Memory B cell (primary cell): Measurements from ENCODE around the gene DCK.
"Not testable (repeated sequence)": the region's sequence is repeated elsewhere in the genome, so short reads cannot be mapped to it uniquely, and the experiment has no call there.

Source experiments
- ATAC-seq: fragments of 150-1000 bp; cut with Tn5 transposase; 2 replicates; pipeline ENCODE4 v1.10.0; 2021; ENCODE audit warnings: low read depth, mild to moderate bottlenecking, moderate library complexity
- DNase-seq, 2 donors: peaks; one replicate each; pipeline ENCODE4 v3.0.0; 2022; ENCODE audit warnings: low spot score in 2 of 2
- H3K27ac Mint-ChIP-seq: one replicate; pipeline ENCODE4 v1.8.0; 2022; ENCODE audit warnings: mild to moderate bottlenecking, moderate library complexity, mixed read lengths
- H3K27me3 Mint-ChIP-seq: one replicate; pipeline ENCODE4 v1.8.0; 2022; ENCODE audit warnings: mixed read lengths
- H3K36me3 Mint-ChIP-seq: one replicate; pipeline ENCODE4 v1.8.0; 2022; ENCODE audit warnings: mild to moderate bottlenecking, mixed read lengths
- H3K4me1 Mint-ChIP-seq: one replicate; pipeline ENCODE4 v1.8.0; 2022; ENCODE audit warnings: mixed read lengths
- H3K4me3 Mint-ChIP-seq: one replicate; pipeline ENCODE4 v1.8.0; 2022; ENCODE audit warnings: mild to moderate bottlenecking, moderate library complexity, mixed read lengths
- H3K9me3 Mint-ChIP-seq: one replicate; pipeline ENCODE4 v1.8.0; 2022; ENCODE audit warnings: mixed read lengths

The DCK gene

GRCh38 chr4:71009890-71010588 lies 16.6 kb downstream of the DCK start:
- H3K27me3 Mint-ChIP-seq = no peaks in the 10 kb centered on the region
- H3K36me3 Mint-ChIP-seq = peaks cover 20% of the 10 kb centered on the region
- DNase-seq = peak; percentile 22 to 48
- H3K9me3 Mint-ChIP-seq = no peaks in the 10 kb centered on the region
- H3K4me1 Mint-ChIP-seq = peaks cover 33% of the 10 kb centered on the region
- peak overlapping the region; percentile 80 for H3K27ac Mint-ChIP-seq
- ATAC-seq = peak; percentile 34
- peak overlapping the region; percentile 39 for H3K4me3 Mint-ChIP-seq

- no peak for ATAC-seq
- no peak for DNase-seq
- peaks cover 20% of the 10 kb centered on the region for H3K36me3 Mint-ChIP-seq
- H3K27me3 Mint-ChIP-seq = no peaks in the 10 kb centered on the region
- H3K4me3 Mint-ChIP-seq = no peak overlapping the region
- peaks cover 28% of the 10 kb centered on the region for H3K4me1 Mint-ChIP-seq
- H3K9me3 Mint-ChIP-seq = peaks cover 3% of the 10 kb centered on the region
- H3K27ac Mint-ChIP-seq = no peak overlapping the region
Measured at GRCh38 chr4:71011451-71011850, 18.0 kb downstream of the DCK start.

GRCh38 chr4:71017391-71017790 lies 23.9 kb downstream of the DCK start:
- DNase-seq, H3K4me1 Mint-ChIP-seq, H3K4me3 Mint-ChIP-seq, H3K9me3 Mint-ChIP-seq, ATAC-seq, H3K27ac Mint-ChIP-seq, H3K27me3 Mint-ChIP-seq: not testable (repeated sequence)
- peaks cover 15% of the 10 kb centered on the region for H3K36me3 Mint-ChIP-seq

GRCh38 chr4:71020611-71021010 lies 27.2 kb downstream of the DCK start:
- DNase-seq (no peak), ATAC-seq (no peak)
- no peak overlapping the region for H3K4me3 Mint-ChIP-seq
- no peaks in the 10 kb centered on the region for H3K27me3 Mint-ChIP-seq
- H3K27ac Mint-ChIP-seq = no peak overlapping the region
- peaks cover 13% of the 10 kb centered on the region for H3K36me3 Mint-ChIP-seq
- H3K4me1 Mint-ChIP-seq = peaks cover 2% of the 10 kb centered on the region
- H3K9me3 Mint-ChIP-seq = peaks cover 3% of the 10 kb centered on the region

- Mint-ChIP-seq H3K27me3 (no peaks in the 10 kb centered on the region), H3K4me3 (no peak overlapping the region), H3K9me3 (no peaks in the 10 kb centered on the region), H3K4me1 (peaks cover 5% of the 10 kb centered on the region), H3K36me3 (peaks cover 17% of the 10 kb centered on the region), H3K27ac (peak overlapping the region; percentile 20)
- no peak for DNase-seq
- no peak for ATAC-seq
Measured at GRCh38 chr4:71025654-71026053, 32.2 kb downstream of the DCK start.

- ATAC-seq (no peak), DNase-seq (no peak)
- Mint-ChIP-seq H3K27me3 (no peaks in the 10 kb centered on the region), H3K4me1 (peaks cover 5% of the 10 kb centered on the region), H3K27ac (no peak overlapping the region), H3K4me3 (no peak overlapping the region), H3K9me3 (no peaks in the 10 kb centered on the region), H3K36me3 (peaks cover 17% of the 10 kb centered on the region)
Measured at GRCh38 chr4:71026086-71026485, 32.6 kb downstream of the DCK start.

- H3K9me3 Mint-ChIP-seq = no peaks in the 10 kb centered on the region
- DNase-seq (no peak), ATAC-seq (no peak)
- no peaks in the 10 kb centered on the region for H3K27me3 Mint-ChIP-seq
- H3K4me3 Mint-ChIP-seq = no peak overlapping the region
- H3K36me3 Mint-ChIP-seq = peaks cover 24% of the 10 kb centered on the region
- H3K4me1 Mint-ChIP-seq = peaks cover 5% of the 10 kb centered on the region
- no peak overlapping the region for H3K27ac Mint-ChIP-seq
Measured at GRCh38 chr4:71027611-71028010, 34.2 kb downstream of the DCK start.

- DNase-seq (no peak), ATAC-seq (no peak)
- H3K9me3 Mint-ChIP-seq = no peaks in the 10 kb centered on the region
- H3K4me1 Mint-ChIP-seq = peaks cover 2% of the 10 kb centered on the region
- no peaks in the 10 kb centered on the region for H3K27me3 Mint-ChIP-seq
- peaks cover 27% of the 10 kb centered on the region for H3K36me3 Mint-ChIP-seq
- H3K27ac Mint-ChIP-seq = no peak overlapping the region
- H3K4me3 Mint-ChIP-seq = no peak overlapping the region
Measured at GRCh38 chr4:71029504-71029903, 36.1 kb downstream of the DCK start.

- not testable (repeated sequence) for H3K27me3 Mint-ChIP-seq, H3K4me1 Mint-ChIP-seq, H3K9me3 Mint-ChIP-seq, DNase-seq, ATAC-seq, H3K4me3 Mint-ChIP-seq
- Mint-ChIP-seq H3K27ac (peak overlapping the region; percentile 42), H3K36me3 (peaks cover 22% of the 10 kb centered on the region)
Measured at GRCh38 chr4:71032106-71032505, 38.7 kb downstream of the DCK start.

- H3K4me3 Mint-ChIP-seq = no peak overlapping the region
- ATAC-seq (no peak), DNase-seq (no peak)
- H3K27ac Mint-ChIP-seq = no peak overlapping the region
- peaks cover 23% of the 10 kb centered on the region for H3K36me3 Mint-ChIP-seq
- H3K9me3 Mint-ChIP-seq = peaks cover 7% of the 10 kb centered on the region
- no peaks in the 10 kb centered on the region for H3K27me3 Mint-ChIP-seq
- peaks cover 2% of the 10 kb centered on the region for H3K4me1 Mint-ChIP-seq
Measured at GRCh38 chr4:71045256-71045655, 51.8 kb downstream of the DCK start.

- ATAC-seq (no peak), DNase-seq (no peak)
- Mint-ChIP-seq H3K27me3 (no peaks in the 10 kb centered on the region), H3K4me1 (no peaks in the 10 kb centered on the region), H3K27ac (no peak overlapping the region), H3K36me3 (no peaks in the 10 kb centered on the region), H3K4me3 (no peak overlapping the region), H3K9me3 (peaks cover 3% of the 10 kb centered on the region)
Measured at GRCh38 chr4:71049395-71049794, 55.9 kb downstream of the DCK start.

- H3K36me3 Mint-ChIP-seq = no peaks in the 10 kb centered on the region
- DNase-seq = no peak
- H3K27me3 Mint-ChIP-seq = no peaks in the 10 kb centered on the region
- peaks cover 3% of the 10 kb centered on the region for H3K9me3 Mint-ChIP-seq
- no peak for ATAC-seq
- H3K27ac Mint-ChIP-seq = no peak overlapping the region
- H3K4me3 Mint-ChIP-seq = no peak overlapping the region
- no peaks in the 10 kb centered on the region for H3K4me1 Mint-ChIP-seq
Measured at GRCh38 chr4:71050809-71051208, 57.4 kb downstream of the DCK start.

GRCh38 chr4:71052034-71052433 lies 58.6 kb downstream of the DCK start:
- H3K36me3 Mint-ChIP-seq = no peaks in the 10 kb centered on the region
- ATAC-seq = no peak
- no peak overlapping the region for H3K4me3 Mint-ChIP-seq

GRCh38 chr4:71052716-71053115 lies 59.3 kb downstream of the DCK start:
- Mint-ChIP-seq H3K27ac (no peak overlapping the region), H3K4me1 (no peaks in the 10 kb centered on the region), H3K9me3 (peaks cover 3% of the 10 kb centered on the region), H3K27me3 (no peaks in the 10 kb centered on the region), H3K36me3 (no peaks in the 10 kb centered on the region), H3K4me3 (no peak overlapping the region)
- ATAC-seq (no peak), DNase-seq (no peak)

More at GRCh38 chr4:71052034-71052433, 58.6 kb downstream of the DCK start:
- H3K27me3 Mint-ChIP-seq = no peaks in the 10 kb centered on the region
- no peak overlapping the region for H3K27ac Mint-ChIP-seq
- DNase-seq = no peak
- H3K9me3 Mint-ChIP-seq = peaks cover 3% of the 10 kb centered on the region
- no peaks in the 10 kb centered on the region for H3K4me1 Mint-ChIP-seq

GRCh38 chr4:71053613-71054012 lies 60.2 kb downstream of the DCK start:
- H3K9me3 Mint-ChIP-seq, H3K36me3 Mint-ChIP-seq, H3K27ac Mint-ChIP-seq, H3K4me1 Mint-ChIP-seq, ATAC-seq, DNase-seq, H3K27me3 Mint-ChIP-seq, H3K4me3 Mint-ChIP-seq: not testable (repeated sequence)
